Activated CD4-positive, alpha-beta T cell treated with anti-CD3 and anti-CD28 coated beads, Interleukin-2, amount 10 ng/mL, durations not matched to agents 7 days and 5 days (primary cell): Measurements from ENCODE around the gene GRID1. TPM values are rescaled to one million over a fixed set of nuclear protein-coding genes. Genes with fewer than 3 reads are reported as not detected.

Experiments
- CTCF ChIA-PET: fragments of 350-600 bp; sonication (Branson Sonifier 250); formaldehyde crosslinking; loops from one replicate; lab custom pipeline; 2021; ENCODE audit warnings: antibody characterized with exemption; lab: Charles Lee
- POLR2A ChIA-PET: fragments of 350-600 bp; sonication (Branson Sonifier 250); formaldehyde crosslinking; loops from one replicate; lab custom pipeline; 2021; ENCODE audit warnings: antibody characterized with exemption; lab: Charles Lee
- DNase-seq: peaks from one replicate; pipeline ENCODE4 v3.0.0-alpha.2; 2020
- H3K27ac Mint-ChIP-seq: one replicate; pipeline ENCODE4 v1.8.0; 2021; ENCODE audit warnings: mild to moderate bottlenecking, moderate library complexity, mixed read lengths
- H3K27me3 Mint-ChIP-seq: one replicate; pipeline ENCODE4 v1.8.0; 2021; ENCODE audit warnings: mixed read lengths
- H3K36me3 Mint-ChIP-seq: one replicate; pipeline ENCODE4 v1.8.0; 2021; ENCODE audit warnings: low read depth, mixed read lengths
- H3K4me1 Mint-ChIP-seq: one replicate; pipeline ENCODE4 v1.8.0; 2021; ENCODE audit warnings: mixed read lengths
- H3K4me3 Mint-ChIP-seq: one replicate; pipeline ENCODE4 v1.8.0; 2021; ENCODE audit warnings: mild to moderate bottlenecking, moderate library complexity, mixed read lengths
- H3K9me3 Mint-ChIP-seq: one replicate; pipeline ENCODE4 v1.8.0; 2021; ENCODE audit warnings: mixed read lengths
- total RNA-seq, 2 experiments: library from RNA; stranded (reverse); gene quantifications; one replicate each; pipeline ENCODE4 v1.2.3, GENCODE V29; 2021

The GRID1 gene
- total RNA-seq, 2 experiments from 2014 or later: not detected

GRCh38 chr10:85620807-85621206 lies 745.8 kb downstream of the GRID1 start:
- no peak overlapping the region for H3K4me3 Mint-ChIP-seq
- H3K36me3 Mint-ChIP-seq: no peaks in the 10 kb centered on the region
- DNase-seq: no peak
- CTCF ChIA-PET: no interaction called here
- H3K27ac Mint-ChIP-seq: no peak overlapping the region
- peaks cover 3% of the 10 kb centered on the region for H3K4me1 Mint-ChIP-seq
- no peaks in the 10 kb centered on the region for H3K9me3 Mint-ChIP-seq
- POLR2A ChIA-PET: no interaction called here
- peaks cover 4% of the 10 kb centered on the region for H3K27me3 Mint-ChIP-seq

GRCh38 chr10:85619832-85620231 lies 746.8 kb downstream of the GRID1 start:
- no peak for DNase-seq
- POLR2A ChIA-PET: no interaction called here
- peaks cover 4% of the 10 kb centered on the region for H3K27me3 Mint-ChIP-seq
- no peaks in the 10 kb centered on the region for H3K9me3 Mint-ChIP-seq
- H3K4me3 Mint-ChIP-seq: no peak overlapping the region
- peaks cover 6% of the 10 kb centered on the region for H3K4me1 Mint-ChIP-seq
- CTCF ChIA-PET: no interaction called here
- H3K36me3 Mint-ChIP-seq: no peaks in the 10 kb centered on the region
- H3K27ac Mint-ChIP-seq: no peak overlapping the region

GRCh38 chr10:85618841-85619240 lies 747.8 kb downstream of the GRID1 start:
- Mint-ChIP-seq H3K4me3 (no peak overlapping the region), H3K9me3 (no peaks in the 10 kb centered on the region), H3K27ac (no peak overlapping the region), H3K27me3 (peaks cover 4% of the 10 kb centered on the region), H3K36me3 (no peaks in the 10 kb centered on the region), H3K4me1 (peaks cover 16% of the 10 kb centered on the region)
- ChIA-PET POLR2A (no interaction called here), CTCF (interaction anchor here (0.7 kb wide), 1 partner anchor 59 kb away, joined by 3 read pairs; no protein-coding TSS in a partner anchor)
- DNase-seq: no peak

- H3K9me3 Mint-ChIP-seq: no peaks in the 10 kb centered on the region
- peaks cover 24% of the 10 kb centered on the region for H3K4me1 Mint-ChIP-seq
- no peak overlapping the region for H3K27ac Mint-ChIP-seq
- DNase-seq: no peak
- H3K27me3 Mint-ChIP-seq: peaks cover 4% of the 10 kb centered on the region
- CTCF ChIA-PET: no interaction called here
- no peaks in the 10 kb centered on the region for H3K36me3 Mint-ChIP-seq
- H3K4me3 Mint-ChIP-seq: no peak overlapping the region
- POLR2A ChIA-PET: no interaction called here
Observed at GRCh38 chr10:85617751-85618546, 748.6 kb downstream of the GRID1 start.

- Mint-ChIP-seq H3K9me3 (no peaks in the 10 kb centered on the region), H3K27me3 (peaks cover 4% of the 10 kb centered on the region), H3K4me3 (no peak overlapping the region), H3K36me3 (peaks cover 3% of the 10 kb centered on the region), H3K4me1 (peaks cover 43% of the 10 kb centered on the region), H3K27ac (no peak overlapping the region)
- ChIA-PET POLR2A (no interaction called here), CTCF (interaction anchor here (1.1 kb wide), 1 partner anchor 10 kb away, joined by 4 read pairs; no protein-coding TSS in a partner anchor)
- no peak for DNase-seq
Observed at GRCh38 chr10:85615556-85615955, 751.0 kb downstream of the GRID1 start.

- Mint-ChIP-seq H3K4me1 (peaks cover 43% of the 10 kb centered on the region), H3K36me3 (peaks cover 3% of the 10 kb centered on the region), H3K9me3 (no peaks in the 10 kb centered on the region), H3K4me3 (no peak overlapping the region), H3K27ac (no peak overlapping the region), H3K27me3 (peaks cover 8% of the 10 kb centered on the region)
- no peak for DNase-seq
- ChIA-PET CTCF (interaction anchor here (1.1 kb wide), 1 partner anchor 9 kb away, joined by 4 read pairs; no protein-coding TSS in a partner anchor), POLR2A (no interaction called here)
Observed at GRCh38 chr10:85614981-85615380, 751.6 kb downstream of the GRID1 start.

- no peak for DNase-seq
- Mint-ChIP-seq H3K27me3 (peaks cover 12% of the 10 kb centered on the region), H3K4me1 (peaks cover 43% of the 10 kb centered on the region), H3K27ac (no peak overlapping the region), H3K4me3 (no peak overlapping the region), H3K9me3 (no peaks in the 10 kb centered on the region), H3K36me3 (peaks cover 3% of the 10 kb centered on the region)
- POLR2A ChIA-PET: no interaction called here
- CTCF ChIA-PET: no interaction called here
Observed at GRCh38 chr10:85614566-85614965, 752.0 kb downstream of the GRID1 start.

- H3K36me3 Mint-ChIP-seq: peaks cover 5% of the 10 kb centered on the region
- peaks cover 43% of the 10 kb centered on the region for H3K4me1 Mint-ChIP-seq
- peaks cover 4% of the 10 kb centered on the region for H3K9me3 Mint-ChIP-seq
- ChIA-PET POLR2A (no interaction called here), CTCF (interaction anchor here (0.8 kb wide), 1 partner anchor 11 kb away, joined by 3 read pairs; no protein-coding TSS in a partner anchor)
- H3K4me3 Mint-ChIP-seq: no peak overlapping the region
- peak overlapping the region; percentile 56 for H3K27ac Mint-ChIP-seq
- H3K27me3 Mint-ChIP-seq: peaks cover 19% of the 10 kb centered on the region
- DNase-seq: no peak
Observed at GRCh38 chr10:85613391-85613790, 753.2 kb downstream of the GRID1 start.

- peaks cover 43% of the 10 kb centered on the region for H3K4me1 Mint-ChIP-seq
- H3K27me3 Mint-ChIP-seq: peaks cover 24% of the 10 kb centered on the region
- DNase-seq: peak; percentile 21
- ChIA-PET POLR2A (no interaction called here), CTCF (interaction anchor here (0.9 to 1.0 kb wide), 2 partner anchors 9 to 45 kb away, joined by 3 to 4 read pairs; no protein-coding TSS in a partner anchor)
- peak overlapping the region; percentile 87 for H3K27ac Mint-ChIP-seq
- H3K36me3 Mint-ChIP-seq: peaks cover 6% of the 10 kb centered on the region
- peaks cover 6% of the 10 kb centered on the region for H3K9me3 Mint-ChIP-seq
- H3K4me3 Mint-ChIP-seq: peak overlapping the region; percentile 40
Observed at GRCh38 chr10:85612833-85613232, 753.8 kb downstream of the GRID1 start.

- POLR2A ChIA-PET: no interaction called here
- Mint-ChIP-seq H3K4me3 (peak overlapping the region; percentile 40), H3K36me3 (peaks cover 6% of the 10 kb centered on the region), H3K27ac (peak overlapping the region; percentile 87), H3K9me3 (peaks cover 6% of the 10 kb centered on the region), H3K27me3 (peaks cover 24% of the 10 kb centered on the region), H3K4me1 (peaks cover 43% of the 10 kb centered on the region)
- CTCF ChIA-PET: interaction anchor here (0.9 to 1.0 kb wide), 2 partner anchors 9 to 45 kb away, joined by 3 to 4 read pairs; no protein-coding TSS in a partner anchor
- DNase-seq: peak; percentile 78
Observed at GRCh38 chr10:85612378-85612775, 754.2 kb downstream of the GRID1 start.

GRCh38 chr10:85611746-85612377 lies 754.7 kb downstream of the GRID1 start:
- Mint-ChIP-seq H3K9me3 (peaks cover 6% of the 10 kb centered on the region), H3K36me3 (peaks cover 6% of the 10 kb centered on the region), H3K4me1 (peaks cover 43% of the 10 kb centered on the region), H3K27ac (peak overlapping the region; percentile 87), H3K27me3 (peaks cover 24% of the 10 kb centered on the region), H3K4me3 (peak overlapping the region; percentile 40)
- DNase-seq: peak; percentile 12
- ChIA-PET CTCF (interaction anchor here (0.9 to 1.0 kb wide), 2 partner anchors 8 to 46 kb away, joined by 3 to 4 read pairs; no protein-coding TSS in a partner anchor), POLR2A (no interaction called here)

GRCh38 chr10:85611093-85611740 lies 755.4 kb downstream of the GRID1 start:
- Mint-ChIP-seq H3K36me3 (peaks cover 6% of the 10 kb centered on the region), H3K4me1 (peaks cover 40% of the 10 kb centered on the region), H3K27ac (peak overlapping the region; percentile 20), H3K9me3 (peaks cover 6% of the 10 kb centered on the region), H3K27me3 (peaks cover 24% of the 10 kb centered on the region), H3K4me3 (no peak overlapping the region)
- POLR2A ChIA-PET: no interaction called here
- CTCF ChIA-PET: interaction anchor here (1.1 kb wide), 1 partner anchor 16 kb away, joined by 3 read pairs; no protein-coding TSS in a partner anchor
- DNase-seq: no peak
